Effector memory CD4-positive, alpha-beta T cell (primary cell): ENCODE results near the gene NMUR2.

ENCODE experiments used
- DNase-seq, 3 donors: peaks; one replicate each; pipeline ENCODE4 v3.0.0-alpha.2; 2020
- H3K27ac ChIP-seq: 2 replicates; pipeline ENCODE4 v1.7.0; 2013; ENCODE audit warnings: mild to moderate bottlenecking, low read length, moderate library complexity; ENCODE audit not compliant: insufficient read depth, poor library complexity, severe bottlenecking
- H3K27me3 ChIP-seq: replicated peaks from 2 replicates; pipeline ENCODE4 v1.7.0; 2013; ENCODE audit warnings: mild to moderate bottlenecking, low read length; ENCODE audit not compliant: insufficient read depth, control insufficient read depth, poor library complexity, severe bottlenecking
- H3K36me3 ChIP-seq: 2 replicates; pipeline ENCODE4 v1.7.0; 2013; ENCODE audit warnings: mild to moderate bottlenecking, low read length, moderate library complexity; ENCODE audit not compliant: control insufficient read depth, insufficient read depth
- H3K4me1 ChIP-seq: 2 replicates; pipeline ENCODE4 v1.7.0; 2013; ENCODE audit warnings: low read length, mild to moderate bottlenecking; ENCODE audit not compliant: control insufficient read depth, insufficient read depth, poor library complexity, severe bottlenecking
- H3K4me3 ChIP-seq: 2 replicates; pipeline ENCODE4 v1.7.0; 2013; ENCODE audit warnings: low read length, low read depth, mild to moderate bottlenecking; ENCODE audit not compliant: insufficient read depth, poor library complexity, severe bottlenecking
- H3K9me3 ChIP-seq: 2 replicates; pipeline ENCODE4 v1.7.0; 2013; ENCODE audit warnings: mild to moderate bottlenecking, low read length, moderate library complexity; ENCODE audit not compliant: control insufficient read depth

Gene NMUR2

GRCh38 chr5:152376886-152377285 is 28.2 kb downstream of the NMUR2 start:
- Histone ChIP-seq H3K4me1 (no peaks in the 10 kb centered on the region), H3K36me3 (no peaks in the 10 kb centered on the region), H3K27ac (no peak overlapping the region), H3K4me3 (no peak overlapping the region), H3K27me3 (no peaks in the 10 kb centered on the region), H3K9me3 (no peaks in the 10 kb centered on the region)
- DNase-seq: no peak

GRCh38 chr5:152374711-152375275 is 30.3 kb downstream of the NMUR2 start:
- DNase-seq: no peak
- no peak overlapping the region for H3K27ac ChIP-seq
- no peaks in the 10 kb centered on the region for H3K9me3 ChIP-seq
- no peak overlapping the region for H3K4me3 ChIP-seq
- H3K36me3 ChIP-seq: no peaks in the 10 kb centered on the region
- H3K27me3 ChIP-seq: no peaks in the 10 kb centered on the region
- H3K4me1 ChIP-seq: no peaks in the 10 kb centered on the region

GRCh38 chr5:152372875-152373274 is 32.2 kb downstream of the NMUR2 start:
- DNase-seq: no peak
- Histone ChIP-seq H3K4me1 (no peaks in the 10 kb centered on the region), H3K27ac (no peak overlapping the region), H3K36me3 (no peaks in the 10 kb centered on the region), H3K27me3 (no peaks in the 10 kb centered on the region), H3K4me3 (no peak overlapping the region), H3K9me3 (no peaks in the 10 kb centered on the region)

- Histone ChIP-seq H3K27ac (no peak overlapping the region), H3K36me3 (no peaks in the 10 kb centered on the region), H3K4me3 (no peak overlapping the region), H3K9me3 (no peaks in the 10 kb centered on the region), H3K4me1 (no peaks in the 10 kb centered on the region), H3K27me3 (no peaks in the 10 kb centered on the region)
- DNase-seq: no peak
Measured at GRCh38 chr5:152369298-152369697, 35.8 kb downstream of the NMUR2 start.

GRCh38 chr5:152367554-152367953 is 37.5 kb downstream of the NMUR2 start:
- no peaks in the 10 kb centered on the region for H3K9me3 ChIP-seq
- DNase-seq: no peak
- H3K4me3 ChIP-seq: no peak overlapping the region
- H3K36me3 ChIP-seq: no peaks in the 10 kb centered on the region
- peaks cover 3% of the 10 kb centered on the region for H3K27me3 ChIP-seq
- H3K4me1 ChIP-seq: no peaks in the 10 kb centered on the region
- H3K27ac ChIP-seq: no peak overlapping the region

GRCh38 chr5:152366716-152367115 is 38.4 kb downstream of the NMUR2 start:
- Histone ChIP-seq H3K27ac (no peak overlapping the region), H3K27me3 (peaks cover 3% of the 10 kb centered on the region), H3K36me3 (no peaks in the 10 kb centered on the region), H3K9me3 (no peaks in the 10 kb centered on the region), H3K4me3 (no peak overlapping the region), H3K4me1 (no peaks in the 10 kb centered on the region)
- DNase-seq: no peak

- Histone ChIP-seq H3K27ac (no peak overlapping the region), H3K27me3 (peaks cover 3% of the 10 kb centered on the region), H3K4me1 (no peaks in the 10 kb centered on the region), H3K36me3 (no peaks in the 10 kb centered on the region), H3K9me3 (no peaks in the 10 kb centered on the region), H3K4me3 (no peak overlapping the region)
- no peak for DNase-seq
Measured at GRCh38 chr5:152364899-152365298, 40.2 kb downstream of the NMUR2 start.

GRCh38 chr5:152364172-152364571 is 40.9 kb downstream of the NMUR2 start:
- Histone ChIP-seq H3K9me3 (no peaks in the 10 kb centered on the region), H3K27me3 (peaks cover 3% of the 10 kb centered on the region), H3K4me1 (no peaks in the 10 kb centered on the region), H3K36me3 (no peaks in the 10 kb centered on the region), H3K27ac (no peak overlapping the region), H3K4me3 (no peak overlapping the region)
- no peak for DNase-seq

GRCh38 chr5:152358861-152359568 is 46.1 kb downstream of the NMUR2 start:
- H3K4me1 ChIP-seq: no peaks in the 10 kb centered on the region
- H3K27ac ChIP-seq: no peak overlapping the region
- no peaks in the 10 kb centered on the region for H3K36me3 ChIP-seq
- H3K4me3 ChIP-seq: no peak overlapping the region
- H3K9me3 ChIP-seq: no peaks in the 10 kb centered on the region
- no peak for DNase-seq
- peaks cover 3% of the 10 kb centered on the region for H3K27me3 ChIP-seq

- Histone ChIP-seq H3K4me1 (no peaks in the 10 kb centered on the region), H3K27me3 (no peaks in the 10 kb centered on the region), H3K27ac (no peak overlapping the region), H3K9me3 (no peaks in the 10 kb centered on the region), H3K4me3 (no peak overlapping the region), H3K36me3 (no peaks in the 10 kb centered on the region)
- DNase-seq: no peak
Measured at GRCh38 chr5:152356506-152356905, 48.6 kb downstream of the NMUR2 start.
